ENCODE measurements around the gene GP1BA. TPM values are rescaled to one million over a fixed set of nuclear protein-coding genes. Genes with fewer than 3 reads are reported as not detected.

Gene GP1BA
- total and polyA plus RNA-seq, 10 of the 15 experiments (the other 5 are each of a cell fraction or from before 2014, with no cell fraction given), result 0.04 to 0.67 (median 0.28) TPM; not detected in 1

DNA sequence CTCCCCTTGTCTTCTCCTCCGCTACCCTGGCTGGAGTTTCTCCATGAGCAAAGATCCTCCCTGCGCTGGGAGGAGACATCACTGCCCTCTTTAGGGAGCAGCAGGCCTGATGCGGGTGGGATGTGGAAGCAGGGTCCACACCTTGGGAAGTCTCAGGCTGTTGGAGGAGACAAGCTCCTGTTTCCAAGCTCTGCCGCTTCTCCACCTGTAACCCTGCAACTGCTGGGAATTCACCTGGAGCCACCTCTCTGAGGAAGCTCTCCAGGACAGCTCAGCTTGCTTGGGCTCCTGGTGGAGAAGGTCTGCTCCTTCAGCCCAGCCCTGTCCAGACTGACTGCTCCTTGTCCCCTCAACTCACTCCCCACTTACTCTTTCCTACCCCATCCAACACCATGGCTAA is 47.6 kb upstream of the GP1BA start (continued):
- TF ChIP-seq SIX5 (IDR thresholded peaks at IDR 0.05; ENCODE audit: low read depth, low read length, severe bottlenecking) (no peak), JUND (IDR thresholded peaks at IDR 0.05; ENCODE audit: low read depth, low read length) (no peak), GATAD2B (conservative IDR thresholded peaks at IDR 0.05; ENCODE audit: low read depth) (no peak)
- TF ChIP-seq, protein P1, sequence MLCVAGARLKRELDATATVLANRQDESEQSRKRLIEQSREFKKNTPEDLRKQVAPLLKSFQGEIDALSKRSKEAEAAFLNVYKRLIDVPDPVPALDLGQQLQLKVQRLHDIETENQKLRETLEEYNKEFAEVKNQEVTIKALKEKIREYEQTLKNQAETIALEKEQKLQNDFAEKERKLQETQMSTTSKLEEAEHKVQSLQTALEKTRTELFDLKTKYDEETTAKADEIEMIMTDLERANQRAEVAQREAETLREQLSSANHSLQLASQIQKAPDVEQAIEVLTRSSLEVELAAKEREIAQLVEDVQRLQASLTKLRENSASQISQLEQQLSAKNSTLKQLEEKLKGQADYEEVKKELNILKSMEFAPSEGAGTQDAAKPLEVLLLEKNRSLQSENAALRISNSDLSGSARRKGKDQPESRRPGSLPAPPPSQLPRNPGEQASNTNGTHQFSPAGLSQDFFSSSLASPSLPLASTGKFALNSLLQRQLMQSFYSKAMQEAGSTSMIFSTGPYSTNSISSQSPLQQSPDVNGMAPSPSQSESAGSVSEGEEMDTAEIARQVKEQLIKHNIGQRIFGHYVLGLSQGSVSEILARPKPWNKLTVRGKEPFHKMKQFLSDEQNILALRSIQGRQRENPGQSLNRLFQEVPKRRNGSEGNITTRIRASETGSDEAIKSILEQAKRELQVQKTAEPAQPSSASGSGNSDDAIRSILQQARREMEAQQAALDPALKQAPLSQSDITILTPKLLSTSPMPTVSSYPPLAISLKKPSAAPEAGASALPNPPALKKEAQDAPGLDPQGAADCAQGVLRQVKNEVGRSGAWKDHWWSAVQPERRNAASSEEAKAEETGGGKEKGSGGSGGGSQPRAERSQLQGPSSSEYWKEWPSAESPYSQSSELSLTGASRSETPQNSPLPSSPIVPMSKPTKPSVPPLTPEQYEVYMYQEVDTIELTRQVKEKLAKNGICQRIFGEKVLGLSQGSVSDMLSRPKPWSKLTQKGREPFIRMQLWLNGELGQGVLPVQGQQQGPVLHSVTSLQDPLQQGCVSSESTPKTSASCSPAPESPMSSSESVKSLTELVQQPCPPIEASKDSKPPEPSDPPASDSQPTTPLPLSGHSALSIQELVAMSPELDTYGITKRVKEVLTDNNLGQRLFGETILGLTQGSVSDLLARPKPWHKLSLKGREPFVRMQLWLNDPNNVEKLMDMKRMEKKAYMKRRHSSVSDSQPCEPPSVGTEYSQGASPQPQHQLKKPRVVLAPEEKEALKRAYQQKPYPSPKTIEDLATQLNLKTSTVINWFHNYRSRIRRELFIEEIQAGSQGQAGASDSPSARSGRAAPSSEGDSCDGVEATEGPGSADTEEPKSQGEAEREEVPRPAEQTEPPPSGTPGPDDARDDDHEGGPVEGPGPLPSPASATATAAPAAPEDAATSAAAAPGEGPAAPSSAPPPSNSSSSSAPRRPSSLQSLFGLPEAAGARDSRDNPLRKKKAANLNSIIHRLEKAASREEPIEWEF (IDR thresholded peaks at IDR 0.05; ENCODE audit: insufficient replicate concordance, low read depth, low read length), result no peak

DNA sequence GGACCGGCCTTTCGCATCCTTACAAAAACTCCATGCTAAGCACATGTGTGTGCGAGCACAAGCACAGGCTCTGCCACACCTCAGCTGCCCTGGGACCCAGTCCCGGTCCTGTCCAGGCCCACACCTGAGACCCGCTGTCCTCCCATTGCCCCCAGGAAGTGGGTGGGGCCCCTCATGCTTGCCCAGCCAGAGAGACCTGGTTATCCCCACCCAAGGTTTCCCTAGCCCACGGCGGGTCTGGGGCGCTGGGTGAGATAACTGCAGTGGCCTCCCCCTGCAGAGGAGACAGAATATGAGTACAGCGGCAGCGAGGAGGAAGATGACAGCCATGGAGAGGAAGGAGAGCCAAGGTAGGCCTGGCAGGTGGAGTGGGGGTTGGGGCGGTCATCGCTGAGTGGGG is 45.2 kb upstream of the GP1BA start:
- Histone ChIP-seq H3K36me3 (ENCODE audit: control insufficient read depth in 2 of 2, insufficient read depth in 2 of 2, low read length in 1 of 2) (peaks cover 10 to 20% of the 10 kb centered on the region in 2 experiments; a peak in 3 of 4 replicates), H3K27ac (ENCODE audit: control insufficient read depth, insufficient read depth) (no peak overlapping the region), H3K4me2 (ENCODE audit: control insufficient read depth, insufficient read depth) (no peak overlapping the region), H3K9me3 (replicated peaks; ENCODE audit: control insufficient read depth, insufficient read depth, low read length) (no peaks in the 10 kb centered on the region), H4K20me1 (ENCODE audit: control insufficient read depth, insufficient read depth) (peaks cover 2% of the 10 kb centered on the region; the same call in 1 of the 2 replicates), H3K4me3 (no peak overlapping the region), H3K79me2 (ENCODE audit: control insufficient read depth, insufficient read depth, low read length) (no peaks in the 10 kb centered on the region), H3K27me3 (replicated peaks in 1 of 2; ENCODE audit: control insufficient read depth in 2 of 2, insufficient read depth in 2 of 2, low read length in 1 of 2) (no peaks in the 10 kb centered on the region), H3K9ac (ENCODE audit: control insufficient read depth, insufficient read depth, low read length) (no peak overlapping the region), H2AFZ (ENCODE audit: control insufficient read depth, low read depth, low read length) (no peak overlapping the region), H3K4me1 (ENCODE audit: control insufficient read depth, insufficient read depth, low read length) (no peaks in the 10 kb centered on the region)
- no peak for DNase-seq (ENCODE audit: low read depth, low spot score)
- RAD21 ChIA-PET (ENCODE audit: unreplicated experiment), result no interaction called here
- in situ Hi-C loops (cut with MboI) (no loop called here), intact Hi-C loops (cut with micrococcal nuclease; ENCODE audit: unreplicated experiment) (loop anchor here (10.0 kb wide), 1 partner anchor 462 kb away; no protein-coding TSS in a partner anchor)
- WGBS (ENCODE audit: insufficient coverage, insufficient replicate concordance, low lambda C conversion rate, missing lambda C conversion rate), result 99% methylated on average over 12 of the region's 12 CpGs
- no peak for FAIRE-seq
- CTCF ChIA-PET, result interaction anchor here (3.7 kb wide), 1 partner anchor 319 kb away, joined by 17 read pairs; no protein-coding TSS in a partner anchor
- POLR2A ChIA-PET, result no interaction called here
- no peak for ATAC-seq
- SMC1A ChIA-PET (ENCODE audit: uncharacterized antibody, unreplicated experiment), result no interaction called here
- no TSS peak for BruUV-seq (replicated peaks)
- TF ChIP-seq MEF2B (IDR thresholded peaks at IDR 0.05; ENCODE audit: partially characterized antibody, poor library complexity, severe bottlenecking) (no peak), ETV6 (conservative IDR thresholded peaks at IDR 0.05 in 1 of 2, IDR thresholded peaks at IDR 0.05 in 1 of 2; ENCODE audit: borderline replicate concordance in 1 of 2, low read depth in 1 of 2) (no peak), KLF5 (IDR thresholded peaks at IDR 0.05; ENCODE audit: partially characterized antibody) (no peak), IRF4 (IDR thresholded peaks at IDR 0.05; ENCODE audit: low read depth, low read length) (no peak), EP300 (IDR thresholded peaks at IDR 0.05; ENCODE audit: borderline replicate concordance in 1 of 2, control insufficient read depth in 1 of 2, low read depth in 2 of 2, low read length in 2 of 2) (no peak), RUNX3 (IDR thresholded peaks at IDR 0.05; ENCODE audit: low read length) (no peak), ZNF274 (IDR thresholded peaks at IDR 0.05; ENCODE audit: insufficient read depth, insufficient read length) (no peak), SMAD5 (IDR thresholded peaks at IDR 0.05; ENCODE audit: low read depth) (no peak), CREB1 (IDR thresholded peaks at IDR 0.05; ENCODE audit: low read depth) (no peak)
- TF ChIP-seq, protein P2, sequence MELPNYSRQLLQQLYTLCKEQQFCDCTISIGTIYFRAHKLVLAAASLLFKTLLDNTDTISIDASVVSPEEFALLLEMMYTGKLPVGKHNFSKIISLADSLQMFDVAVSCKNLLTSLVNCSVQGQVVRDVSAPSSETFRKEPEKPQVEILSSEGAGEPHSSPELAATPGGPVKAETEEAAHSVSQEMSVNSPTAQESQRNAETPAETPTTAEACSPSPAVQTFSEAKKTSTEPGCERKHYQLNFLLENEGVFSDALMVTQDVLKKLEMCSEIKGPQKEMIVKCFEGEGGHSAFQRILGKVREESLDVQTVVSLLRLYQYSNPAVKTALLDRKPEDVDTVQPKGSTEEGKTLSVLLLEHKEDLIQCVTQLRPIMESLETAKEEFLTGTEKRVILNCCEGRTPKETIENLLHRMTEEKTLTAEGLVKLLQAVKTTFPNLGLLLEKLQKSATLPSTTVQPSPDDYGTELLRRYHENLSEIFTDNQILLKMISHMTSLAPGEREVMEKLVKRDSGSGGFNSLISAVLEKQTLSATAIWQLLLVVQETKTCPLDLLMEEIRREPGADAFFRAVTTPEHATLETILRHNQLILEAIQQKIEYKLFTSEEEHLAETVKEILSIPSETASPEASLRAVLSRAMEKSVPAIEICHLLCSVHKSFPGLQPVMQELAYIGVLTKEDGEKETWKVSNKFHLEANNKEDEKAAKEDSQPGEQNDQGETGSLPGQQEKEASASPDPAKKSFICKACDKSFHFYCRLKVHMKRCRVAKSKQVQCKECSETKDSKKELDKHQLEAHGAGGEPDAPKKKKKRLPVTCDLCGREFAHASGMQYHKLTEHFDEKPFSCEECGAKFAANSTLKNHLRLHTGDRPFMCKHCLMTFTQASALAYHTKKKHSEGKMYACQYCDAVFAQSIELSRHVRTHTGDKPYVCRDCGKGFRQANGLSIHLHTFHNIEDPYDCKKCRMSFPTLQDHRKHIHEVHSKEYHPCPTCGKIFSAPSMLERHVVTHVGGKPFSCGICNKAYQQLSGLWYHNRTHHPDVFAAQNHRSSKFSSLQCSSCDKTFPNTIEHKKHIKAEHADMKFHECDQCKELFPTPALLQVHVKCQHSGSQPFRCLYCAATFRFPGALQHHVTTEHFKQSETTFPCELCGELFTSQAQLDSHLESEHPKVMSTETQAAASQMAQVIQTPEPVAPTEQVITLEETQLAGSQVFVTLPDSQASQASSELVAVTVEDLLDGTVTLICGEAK (IDR thresholded peaks at IDR 0.05; ENCODE audit: borderline replicate concordance), result no peak
